Right lung (tissue), 5 donors: Measurements from ENCODE around the gene NAB1. TPM values are rescaled to one million over a fixed set of nuclear protein-coding genes. Genes with fewer than 3 reads are reported as not detected.

ENCODE experiments used
- polyA plus RNA-seq, 5 donors: library from polyadenylated mRNA; unstranded; fragments of 120-200 nt; gene quantifications; one replicate each; pipeline versions ENCODE4 v1.2.1 to v1.2.3, GENCODE V29; 2013; ENCODE audit warnings: inconsistent platforms in 1 of 5, low replicate concordance in 1 of 5; ENCODE audit not compliant: insufficient read length in 5 of 5, insufficient read depth in 1 of 5

NAB1 gene
- polyA plus RNA-seq, 5 donors = 51.9 to 93.5 (median 86.1) TPM

Other genes starting within 250 kb of the NAB1 start
- 10 to 100 TPM; 18.2 to 25.6 (median 23.4) TPM for gene MFSD6, start 240.7 kb upstream of the NAB1 start, polyA plus RNA-seq
- gene NEMP2, start 114.4 kb upstream of the NAB1 start, polyA plus RNA-seq = 10 to 100 TPM in 4 of 5 donors, 1 to 10 TPM in 1; 7.8 to 22.7 (median 17.2) TPM
- 100 to 1,000 TPM in 4 of 5 donors, 10 to 100 TPM in 1; 77.3 to 139 (median 115) TPM for gene GLS, start 231.7 kb downstream of the NAB1 start, polyA plus RNA-seq